CD14-positive monocyte (primary cell): ENCODE results near the gene ZSCAN5B. TPM values are rescaled to one million over a fixed set of nuclear protein-coding genes. Genes with fewer than 3 reads are reported as not detected.
A peak's percentile ranks its signal among the peaks of the same experiment; 100 is the strongest.

ENCODE experiments used
- DNase-seq, 3 donors: peaks; one replicate each; pipeline ENCODE4 v3.0.0-alpha.2; 2011 to 2022
- H2AFZ ChIP-seq: 2 replicates; pipeline ENCODE4 v1.6.0; 2012; ENCODE audit warnings: mild to moderate bottlenecking, low read depth, low read length, inconsistent platforms; ENCODE audit not compliant: insufficient read depth, poor library complexity, severe bottlenecking
- H3K27ac ChIP-seq, 2 donors: 1 replicate in 1 of 2; 2 replicates in 1 of 2; pipeline ENCODE4 v1.5.1; 2012 to 2013; ENCODE audit warnings: low read length in 2 of 2, control low read depth in 1 of 2, inconsistent platforms in 1 of 2, low read depth in 1 of 2, mild to moderate bottlenecking in 1 of 2
- H3K27me3 ChIP-seq, 2 donors: one replicate each; pipeline versions ENCODE4 v1.6.0 to v1.6.1; 2011 to 2013; ENCODE audit warnings: low read length in 2 of 2; ENCODE audit not compliant: control insufficient read depth in 2 of 2, insufficient read depth in 2 of 2
- H3K36me3 ChIP-seq, 2 donors: replicated peaks in 1 of 2; 1 replicate in 1 of 2; 2 replicates in 1 of 2; pipeline versions ENCODE4 v1.5.1 to v1.6.1; 2012 to 2013; ENCODE audit warnings: low read length in 2 of 2, control low read depth in 1 of 2, inconsistent platforms in 1 of 2, mild to moderate bottlenecking in 1 of 2; ENCODE audit not compliant: insufficient read depth in 2 of 2, control insufficient read depth in 1 of 2
- H3K4me1 ChIP-seq, 2 donors: 1 replicate in 1 of 2; 2 replicates in 1 of 2; pipeline versions ENCODE4 v1.5.1 to v1.6.1; 2012 to 2013; ENCODE audit warnings: low read length in 2 of 2, control low read depth in 1 of 2, inconsistent platforms in 1 of 2, mild to moderate bottlenecking in 1 of 2, moderate library complexity in 1 of 2; ENCODE audit not compliant: insufficient read depth in 2 of 2, control insufficient read depth in 1 of 2
- H3K4me2 ChIP-seq: replicated peaks from 2 replicates; pipeline ENCODE3; 2012; ENCODE audit warnings: low read length, moderate library complexity, mild to moderate bottlenecking; ENCODE audit not compliant: poor library complexity, severe bottlenecking; ENCODE audit errors: extremely low read depth
- H3K4me3 ChIP-seq, 3 experiments: fragments of 200-600 bp in 1 of 3; sonication (generic) in 1 of 3; replicated peaks in 1 of 3; 1 replicate in 2 of 3; 2 replicates in 1 of 3; pipeline ENCODE4 v1.5.1; 2011 to 2013; ENCODE audit warnings: low read length in 3 of 3, mild to moderate bottlenecking in 3 of 3, control low read depth in 2 of 3, low read depth in 2 of 3, inconsistent platforms in 1 of 3, moderate library complexity in 1 of 3
- H3K79me2 ChIP-seq: 2 replicates; pipeline ENCODE4 v1.6.0; 2012; ENCODE audit warnings: mild to moderate bottlenecking, control low read depth, inconsistent platforms, low read length, moderate library complexity; ENCODE audit not compliant: insufficient read depth
- H3K9ac ChIP-seq: 2 replicates; pipeline ENCODE4 v1.6.0; 2017; ENCODE audit warnings: low read length, mild to moderate bottlenecking; ENCODE audit not compliant: insufficient read depth, poor library complexity, severe bottlenecking
- H3K9me3 ChIP-seq, 2 donors: replicated peaks in 1 of 2; 1 replicate in 1 of 2; 2 replicates in 1 of 2; pipeline versions ENCODE4 v1.5.1 to v1.6.1; 2012 to 2013; ENCODE audit warnings: low read length in 2 of 2, control low read depth in 1 of 2; ENCODE audit not compliant: control insufficient read depth in 1 of 2, insufficient read depth in 1 of 2
- H4K20me1 ChIP-seq: 2 replicates; pipeline ENCODE4 v1.6.0; 2012; ENCODE audit warnings: mild to moderate bottlenecking, low read length, control low read depth, moderate library complexity; ENCODE audit not compliant: insufficient read depth
- H3K27ac Mint-ChIP-seq, 7 donors: one replicate each; pipeline ENCODE4 v1.8.0; 2020; ENCODE audit warnings: mild to moderate bottlenecking in 7 of 7, mixed read lengths in 7 of 7, moderate library complexity in 6 of 7, inconsistent platforms in 2 of 7
- H3K27me3 Mint-ChIP-seq, 3 donors: one replicate each; pipeline ENCODE4 v1.8.0; 2021 to 2022; ENCODE audit warnings: low read depth in 3 of 3, mild to moderate bottlenecking in 3 of 3, mixed read lengths in 3 of 3, moderate library complexity in 3 of 3, inconsistent platforms in 1 of 3
- H3K36me3 Mint-ChIP-seq, 2 donors: one replicate each; pipeline ENCODE4 v1.8.0; 2020; ENCODE audit warnings: mixed read lengths in 2 of 2, inconsistent platforms in 1 of 2, mild to moderate bottlenecking in 1 of 2
- H3K4me1 Mint-ChIP-seq: one replicate; pipeline ENCODE4 v1.8.0; 2020; ENCODE audit warnings: mild to moderate bottlenecking, mixed read lengths
- H3K4me3 Mint-ChIP-seq, 2 donors: one replicate each; pipeline ENCODE4 v1.8.0; 2020; ENCODE audit warnings: mild to moderate bottlenecking in 2 of 2, mixed read lengths in 2 of 2, moderate library complexity in 1 of 2
- H3K9me3 Mint-ChIP-seq, 7 donors: one replicate each; pipeline ENCODE4 v1.8.0; 2020 to 2022; ENCODE audit warnings: mixed read lengths in 7 of 7, mild to moderate bottlenecking in 6 of 7, moderate library complexity in 6 of 7, inconsistent platforms in 2 of 7
- WGBS: methylation state at CpG from one replicate; pipeline ENCODE4 v1.1.5; 2013; ENCODE audit warnings: missing lambda C conversion rate; ENCODE audit not compliant: insufficient coverage; 5-methylcytosine and 5-hydroxymethylcytosine counted together
- intact Hi-C, 2 donors: fragments of 100-400 bp; cut with micrococcal nuclease; formaldehyde crosslinking; loops; one replicate each; pipeline versions ENCODE4 v1.15.0 to v1.15.1; 2023
- polyA plus RNA-seq, 3 donors: library from polyadenylated mRNA; depleted of rRNA in 1 of 3; unstranded in 2 of 3; stranded (reverse) in 1 of 3; fragments of 300-500 nt in 2 of 3; fragments of >200 nt in 1 of 3; fragmentation: Illumina TruSeq in 2 of 3; gene quantifications; 1 replicate in 2 of 3; 2 replicates in 1 of 3; pipeline ENCODE4 v1.2.3, GENCODE V29; 2012 to 2021
- TF ChIP-seq, protein P1 (sequence below): fragments of 200-600 bp; IDR thresholded peaks from one replicate; pipeline ENCODE4 v1.8.0; 2022; ENCODE audit warnings: antibody characterized with exemption, mild to moderate bottlenecking

The ZSCAN5B gene
- polyA plus RNA-seq, 3 donors: not detected

DNA sequence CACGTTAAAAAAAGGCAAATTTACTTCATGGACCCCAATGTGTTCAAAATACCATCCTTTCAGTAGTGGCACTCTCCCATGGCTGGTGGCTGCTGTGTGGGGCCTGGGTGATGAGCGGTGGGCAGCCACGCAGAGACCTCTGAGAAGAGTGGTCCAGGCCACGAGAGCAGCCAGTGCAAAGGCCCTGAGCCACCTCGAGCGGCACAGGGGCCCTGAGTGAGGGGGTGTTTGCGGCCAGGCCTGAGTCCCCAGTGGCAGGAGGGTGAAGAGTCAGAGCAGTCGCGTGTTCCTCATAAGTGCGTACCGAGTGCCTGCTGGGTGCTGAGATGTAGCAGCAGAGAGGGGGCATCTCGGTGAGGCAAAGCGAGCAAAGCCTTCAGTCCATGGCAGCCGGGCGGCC lies 49.5 kb downstream of the ZSCAN5B start:
- intact Hi-C loops: no loop called here
- TF ChIP-seq, protein P1, sequence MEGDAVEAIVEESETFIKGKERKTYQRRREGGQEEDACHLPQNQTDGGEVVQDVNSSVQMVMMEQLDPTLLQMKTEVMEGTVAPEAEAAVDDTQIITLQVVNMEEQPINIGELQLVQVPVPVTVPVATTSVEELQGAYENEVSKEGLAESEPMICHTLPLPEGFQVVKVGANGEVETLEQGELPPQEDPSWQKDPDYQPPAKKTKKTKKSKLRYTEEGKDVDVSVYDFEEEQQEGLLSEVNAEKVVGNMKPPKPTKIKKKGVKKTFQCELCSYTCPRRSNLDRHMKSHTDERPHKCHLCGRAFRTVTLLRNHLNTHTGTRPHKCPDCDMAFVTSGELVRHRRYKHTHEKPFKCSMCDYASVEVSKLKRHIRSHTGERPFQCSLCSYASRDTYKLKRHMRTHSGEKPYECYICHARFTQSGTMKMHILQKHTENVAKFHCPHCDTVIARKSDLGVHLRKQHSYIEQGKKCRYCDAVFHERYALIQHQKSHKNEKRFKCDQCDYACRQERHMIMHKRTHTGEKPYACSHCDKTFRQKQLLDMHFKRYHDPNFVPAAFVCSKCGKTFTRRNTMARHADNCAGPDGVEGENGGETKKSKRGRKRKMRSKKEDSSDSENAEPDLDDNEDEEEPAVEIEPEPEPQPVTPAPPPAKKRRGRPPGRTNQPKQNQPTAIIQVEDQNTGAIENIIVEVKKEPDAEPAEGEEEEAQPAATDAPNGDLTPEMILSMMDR: no peak
- no peak for DNase-seq
- peaks cover 17 to 34% of the 10 kb centered on the region in 2 donors for H3K36me3 Mint-ChIP-seq
- peaks cover 0 to 3% (median 2%) of the 10 kb centered on the region in 7 donors for H3K9me3 Mint-ChIP-seq
- H3K27ac Mint-ChIP-seq: peak overlapping the region in 2 of 7 donors; percentile 14 to 69
- no peaks in the 10 kb centered on the region for H3K79me2 ChIP-seq
- H2AFZ ChIP-seq: no peak overlapping the region
- peaks cover 4 to 10% of the 10 kb centered on the region in 2 donors for H3K36me3 ChIP-seq
- 97% methylated on average over 9 of the region's 15 CpGs for WGBS
- H4K20me1 ChIP-seq: no peaks in the 10 kb centered on the region
- no peak overlapping the region for H3K27ac ChIP-seq
- no peak overlapping the region for H3K4me3 ChIP-seq
- no peak overlapping the region for H3K9ac ChIP-seq
- H3K27me3 ChIP-seq: no peaks in the 10 kb centered on the region
- H3K27me3 Mint-ChIP-seq: peaks cover 0 to 2% (median 0%) of the 10 kb centered on the region in 3 donors
- H3K4me1 ChIP-seq: no peaks in the 10 kb centered on the region
- no peaks in the 10 kb centered on the region for H3K9me3 ChIP-seq
- H3K4me2 ChIP-seq: no peak overlapping the region
- H3K4me3 Mint-ChIP-seq: no peak overlapping the region
- peaks cover 5% of the 10 kb centered on the region for H3K4me1 Mint-ChIP-seq

DNA sequence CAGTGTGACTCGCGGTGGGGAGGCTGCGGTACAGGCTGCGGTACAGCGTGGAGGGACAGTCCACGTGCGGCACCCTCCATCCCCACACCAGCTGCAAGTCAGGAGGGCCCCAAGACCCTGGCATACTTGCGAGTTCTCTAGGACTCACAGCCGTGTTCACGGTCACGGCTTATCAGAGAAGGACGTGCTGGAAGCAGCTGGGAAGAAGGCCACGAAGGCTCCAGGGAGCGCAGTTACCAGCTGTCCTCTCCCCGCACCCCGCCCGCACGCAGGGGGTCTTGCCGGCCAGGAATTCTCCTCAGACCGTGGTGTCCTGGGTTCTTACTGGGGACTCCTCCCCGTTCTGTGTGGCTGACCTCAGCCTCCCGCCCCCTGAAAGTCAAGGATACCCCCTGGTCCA lies 50.3 kb downstream of the ZSCAN5B start:
- no peaks in the 10 kb centered on the region for H4K20me1 ChIP-seq
- DNase-seq: no peak
- no peak overlapping the region for H3K4me3 Mint-ChIP-seq
- no peak overlapping the region for H3K9ac ChIP-seq
- WGBS: 98% methylated on average over 19 of the region's 22 CpGs
- H3K4me2 ChIP-seq: no peak overlapping the region
- H3K4me1 ChIP-seq: no peaks in the 10 kb centered on the region
- peaks cover 7% of the 10 kb centered on the region for H3K4me1 Mint-ChIP-seq
- intact Hi-C loops: no loop called here
- H3K27me3 ChIP-seq: no peaks in the 10 kb centered on the region
- no peaks in the 10 kb centered on the region for H3K9me3 ChIP-seq
- no peak overlapping the region for H3K27ac Mint-ChIP-seq
- H3K36me3 Mint-ChIP-seq: peaks cover 14 to 34% of the 10 kb centered on the region in 2 donors
- H3K36me3 ChIP-seq: peaks cover 4 to 10% of the 10 kb centered on the region in 2 donors
- peaks cover 0 to 3% (median 2%) of the 10 kb centered on the region in 7 donors for H3K9me3 Mint-ChIP-seq
- H3K79me2 ChIP-seq: peaks cover 2% of the 10 kb centered on the region
- no peak overlapping the region for H3K4me3 ChIP-seq
- TF ChIP-seq, protein P1: no peak
- no peak overlapping the region for H3K27ac ChIP-seq
- no peak overlapping the region for H2AFZ ChIP-seq
- peaks cover 0 to 2% (median 0%) of the 10 kb centered on the region in 3 donors for H3K27me3 Mint-ChIP-seq
